ENCODE measurements around the gene ZHX3.

Gene ZHX3

GRCh38 chr20:41287327-41287726 lies 30.2 kb downstream of the ZHX3 start:
- no peak for DNase-seq (ENCODE audit: extremely low read depth, low read depth)
- no peak for TF ChIP-seq CTCF (IDR thresholded peaks at IDR 0.05; ENCODE audit: low read depth, low read length)

- DNase-seq (ENCODE audit: extremely low read depth, low read depth) = no peak
- no peak for TF ChIP-seq CTCF (IDR thresholded peaks at IDR 0.05; ENCODE audit: low read depth, low read length)
Observed at GRCh38 chr20:41286240-41286851, 31.2 kb downstream of the ZHX3 start.

GRCh38 chr20:41279546-41280225 lies 37.8 kb downstream of the ZHX3 start:
- no peak for DNase-seq (ENCODE audit: extremely low read depth, low read depth)

DNA sequence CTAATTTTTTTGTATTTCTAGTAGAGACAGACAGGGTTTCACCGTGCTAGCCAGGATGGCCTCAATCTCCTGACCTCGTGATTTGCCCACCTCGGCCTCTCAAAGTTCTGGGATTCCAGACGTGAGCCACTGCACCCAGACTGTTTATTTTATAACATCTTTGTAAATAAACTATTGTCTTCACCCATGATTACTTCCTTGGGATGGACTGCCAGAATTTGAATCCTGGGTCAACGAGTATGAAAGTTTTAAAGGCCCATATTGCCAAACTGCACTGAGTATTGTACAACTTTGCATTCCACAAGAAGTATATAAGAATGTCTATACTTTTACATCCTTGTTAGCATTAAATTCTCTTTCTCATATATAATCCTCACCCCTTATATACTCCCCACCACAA lies 38.6 kb downstream of the ZHX3 start:
- no peak for TF ChIP-seq CTCF (IDR thresholded peaks at IDR 0.05; ENCODE audit: low read depth, low read length)
- no peak for DNase-seq (ENCODE audit: extremely low read depth, low read depth)

More at GRCh38 chr20:41279546-41280225, 37.8 kb downstream of the ZHX3 start:
- no peak for TF ChIP-seq CTCF (IDR thresholded peaks at IDR 0.05; ENCODE audit: low read depth, low read length)

GRCh38 chr20:41277049-41277448 lies 40.5 kb downstream of the ZHX3 start:
- TF ChIP-seq CTCF (IDR thresholded peaks at IDR 0.05; ENCODE audit: low read depth, low read length) = no peak
- DNase-seq (ENCODE audit: extremely low read depth, low read depth) = no peak

DNA sequence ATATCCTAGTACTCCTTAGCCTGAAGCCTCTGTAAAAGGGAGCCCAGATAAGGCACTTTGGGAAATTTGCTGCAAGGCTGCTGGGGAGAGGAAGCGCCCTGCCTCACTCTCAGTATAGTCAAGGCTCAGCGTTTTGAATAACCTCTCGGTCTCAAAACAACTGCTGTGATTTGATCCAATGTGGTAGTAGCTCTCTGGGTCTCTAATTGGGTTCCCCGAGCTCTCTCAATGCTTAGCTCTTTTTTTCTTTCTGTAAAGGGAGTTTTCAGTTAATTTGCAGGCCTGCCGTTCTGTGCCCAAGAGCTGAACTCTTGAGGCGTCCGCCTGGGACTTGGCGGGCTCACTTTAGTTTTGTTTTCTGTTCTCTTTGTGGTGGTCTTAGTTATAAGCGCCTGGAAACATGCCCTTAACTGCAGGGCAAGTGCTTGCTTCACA lies 41.2 kb downstream of the ZHX3 start:
- no peak for DNase-seq (ENCODE audit: extremely low read depth, low read depth)
- no peak for TF ChIP-seq CTCF (IDR thresholded peaks at IDR 0.05; ENCODE audit: low read depth, low read length)

DNA sequence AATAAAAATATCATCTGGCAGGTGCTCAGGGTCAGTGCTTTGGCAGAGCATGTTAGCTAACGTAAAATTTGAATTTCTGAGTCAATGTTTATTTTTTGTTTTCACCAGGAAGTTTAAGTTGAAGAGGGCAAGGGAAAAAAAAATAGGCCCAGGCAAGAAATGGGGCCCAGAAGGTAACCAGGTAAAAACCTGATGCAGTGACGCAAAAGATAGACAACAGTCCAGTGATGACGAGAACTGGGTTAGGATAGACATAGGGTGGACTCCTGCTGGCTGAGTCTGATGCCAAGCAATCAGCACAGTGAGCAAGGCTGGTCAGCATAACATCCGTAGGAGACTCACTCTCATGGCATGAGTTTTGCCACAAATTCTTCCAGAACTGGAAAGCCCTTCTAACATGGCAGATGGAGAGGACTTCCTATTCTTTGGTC lies 42.2 kb downstream of the ZHX3 start:
- no peak for TF ChIP-seq CTCF (IDR thresholded peaks at IDR 0.05; ENCODE audit: low read depth, low read length)
- DNase-seq (ENCODE audit: extremely low read depth, low read depth) = no peak

Measured in AG09319 (cell line).